HEK293 (cell line): ENCODE measurements around the gene SCN7A.

Experiments
- CTCF ChIA-PET: fragments of 350-600 bp; formaldehyde crosslinking; extraction: SDS; loops from one replicate; lab custom pipeline; 2021; ENCODE audit warnings: antibody characterized with exemption; lab: Yijun Ruan, JAX
- POLR2A ChIA-PET: fragments of 300-600 bp; formaldehyde crosslinking; extraction: SDS; loops from one replicate; lab custom pipeline; 2020; ENCODE audit warnings: antibody characterized with exemption, inconsistent platforms; lab: Yijun Ruan, JAX
- H3K27ac ChIP-seq: fragments of 200-500 bp; sonication (Bioruptor generic); 2 replicates; pipeline ENCODE4 v1.5.1; 2014; ENCODE audit warnings: low read depth, low read length, control low read depth, inconsistent platforms; ENCODE audit errors: extremely low read depth
- H3K36me3 ChIP-seq, 2 experiments: fragments of 200-500 bp in 1 of 2; sonication (Bioruptor generic) in 1 of 2; 1 replicate in 1 of 2; 2 replicates in 1 of 2; pipeline ENCODE4 v1.5.1; 2014 to 2017; ENCODE audit warnings: inconsistent platforms in 2 of 2, low read length in 2 of 2; ENCODE audit not compliant: control insufficient read depth in 2 of 2, insufficient read depth in 1 of 2
- H3K4me1 ChIP-seq: fragments of 200-500 bp; sonication (Bioruptor generic); 2 replicates; pipeline ENCODE4 v1.5.1; 2014; ENCODE audit warnings: mild to moderate bottlenecking, low read length, inconsistent platforms; ENCODE audit not compliant: control insufficient read depth, insufficient read depth
- H3K4me3 ChIP-seq: 2 replicates; pipeline ENCODE4 v1.5.1; 2011; ENCODE audit warnings: low read depth, mild to moderate bottlenecking, control low read depth, low read length, moderate library complexity
- H3K9me3 ChIP-seq: fragments of 200-500 bp; sonication (Bioruptor generic); 2 replicates; pipeline ENCODE4 v1.5.1; 2014; ENCODE audit warnings: low read depth, low read length, inconsistent platforms; ENCODE audit not compliant: control insufficient read depth, insufficient read depth
- CTCF ChIP-seq: fragments of 450-650 bp; formaldehyde crosslinking; IDR thresholded peaks from 2 replicates; pipeline ENCODE4 v1.5.1; 2016; ENCODE audit warnings: missing biosample characterization, missing genetic modification characterization
- GLI2 ChIP-seq: fragments of 450-650 bp; formaldehyde crosslinking; IDR thresholded peaks from 2 replicates; pipeline ENCODE4; 2017; ENCODE audit warnings: missing biosample characterization, missing genetic modification characterization, low read depth, borderline replicate concordance
- MYNN ChIP-seq: fragments of 450-650 bp; formaldehyde crosslinking; IDR thresholded peaks from 2 replicates; pipeline ENCODE4 v1.5.1; 2016; ENCODE audit warnings: missing biosample characterization, missing genetic modification characterization, borderline replicate concordance
- PRDM1 ChIP-seq: fragments of 450-650 bp; formaldehyde crosslinking; IDR thresholded peaks from 2 replicates; pipeline ENCODE4; 2016; ENCODE audit warnings: missing biosample characterization, missing genetic modification characterization
- SALL2 ChIP-seq: fragments of 450-650 bp; formaldehyde crosslinking; IDR thresholded peaks from 2 replicates; pipeline ENCODE4 v1.5.0; 2017; ENCODE audit warnings: missing biosample characterization, mild to moderate bottlenecking, missing genetic modification characterization, borderline replicate concordance
- SP3 ChIP-seq: fragments of 450-650 bp; formaldehyde crosslinking; IDR thresholded peaks from 2 replicates; pipeline ENCODE4 v1.5.1; 2016; ENCODE audit warnings: missing biosample characterization, missing genetic modification characterization
- ZBTB17 ChIP-seq: fragments of 450-650 bp; formaldehyde crosslinking; IDR thresholded peaks from 2 replicates; pipeline ENCODE4 v1.5.1; 2016; ENCODE audit warnings: missing biosample characterization, missing genetic modification characterization
- ZBTB8A ChIP-seq: fragments of 450-650 bp; formaldehyde crosslinking; IDR thresholded peaks from 2 replicates; pipeline ENCODE4 v1.5.1; 2016; ENCODE audit warnings: missing biosample characterization, missing genetic modification characterization
- ZNF223 ChIP-seq: fragments of 450-650 bp; formaldehyde crosslinking; IDR thresholded peaks from 2 replicates; pipeline ENCODE4 v1.5.1; 2016; ENCODE audit warnings: missing biosample characterization, missing genetic modification characterization
- ZNF280D ChIP-seq: fragments of 450-650 bp; formaldehyde crosslinking; IDR thresholded peaks from 2 replicates; pipeline ENCODE4 v1.5.1; 2016; ENCODE audit warnings: missing biosample characterization, missing genetic modification characterization
- ZNF311 ChIP-seq: fragments of 450-650 bp; formaldehyde crosslinking; IDR thresholded peaks from 2 replicates; pipeline ENCODE4 v1.5.1; 2017; ENCODE audit warnings: missing biosample characterization, missing genetic modification characterization, borderline replicate concordance
- ZNF324 ChIP-seq: fragments of 450-650 bp; formaldehyde crosslinking; IDR thresholded peaks from 2 replicates; pipeline ENCODE4 v1.5.1; 2016; ENCODE audit warnings: missing biosample characterization, missing genetic modification characterization
- ZNF394 ChIP-seq: fragments of 450-650 bp; formaldehyde crosslinking; IDR thresholded peaks from 2 replicates; pipeline ENCODE4 v1.5.1; 2016; ENCODE audit warnings: missing biosample characterization, missing genetic modification characterization, mild to moderate bottlenecking, moderate library complexity, borderline replicate concordance
- ZNF529 ChIP-seq: fragments of 450-650 bp; formaldehyde crosslinking; IDR thresholded peaks from 2 replicates; pipeline ENCODE4 v1.5.1; 2017; ENCODE audit warnings: missing genetic modification characterization, missing biosample characterization; ENCODE audit not compliant: insufficient replicate concordance
- ZNF530 ChIP-seq: fragments of 450-650 bp; formaldehyde crosslinking; IDR thresholded peaks from 2 replicates; pipeline ENCODE4 v1.5.1; 2016; ENCODE audit warnings: low read depth, missing biosample characterization, missing genetic modification characterization
- ZNF654 ChIP-seq: fragments of 450-650 bp; formaldehyde crosslinking; IDR thresholded peaks from 2 replicates; pipeline ENCODE4 v1.5.1; 2016; ENCODE audit warnings: low read depth, missing biosample characterization, missing genetic modification characterization
- ZNF76 ChIP-seq: fragments of 450-650 bp; formaldehyde crosslinking; IDR thresholded peaks from 2 replicates; pipeline ENCODE4; 2016; ENCODE audit warnings: low read depth, missing biosample characterization, missing genetic modification characterization, borderline replicate concordance
- ZXDB ChIP-seq: fragments of 450-650 bp; formaldehyde crosslinking; IDR thresholded peaks from 2 replicates; pipeline ENCODE4 v1.5.1; 2016; ENCODE audit warnings: missing biosample characterization, missing genetic modification characterization
- TF ChIP-seq, protein P1 (sequence below): fragments of 450-650 bp; formaldehyde crosslinking; IDR thresholded peaks from 2 replicates; pipeline ENCODE4 v1.5.1; 2017; ENCODE audit warnings: missing biosample characterization, missing genetic modification characterization

SCN7A gene

GRCh38 chr2:166517533-166518061, 23.5 kb upstream of the SCN7A start (continued):
- 0 out of 2 replicates have a peak, but pooled peaks have one; percentile 34 for TF ChIP-seq ZBTB8A (tag by site-specific recombination)
- TF ChIP-seq, protein P1, sequence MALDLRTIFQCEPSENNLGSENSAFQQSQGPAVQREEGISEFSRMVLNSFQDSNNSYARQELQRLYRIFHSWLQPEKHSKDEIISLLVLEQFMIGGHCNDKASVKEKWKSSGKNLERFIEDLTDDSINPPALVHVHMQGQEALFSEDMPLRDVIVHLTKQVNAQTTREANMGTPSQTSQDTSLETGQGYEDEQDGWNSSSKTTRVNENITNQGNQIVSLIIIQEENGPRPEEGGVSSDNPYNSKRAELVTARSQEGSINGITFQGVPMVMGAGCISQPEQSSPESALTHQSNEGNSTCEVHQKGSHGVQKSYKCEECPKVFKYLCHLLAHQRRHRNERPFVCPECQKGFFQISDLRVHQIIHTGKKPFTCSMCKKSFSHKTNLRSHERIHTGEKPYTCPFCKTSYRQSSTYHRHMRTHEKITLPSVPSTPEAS = no peak
- TF ChIP-seq MYNN = no peak
- TF ChIP-seq ZNF280D = no peak
- no peak for TF ChIP-seq ZNF223 (tag by site-specific recombination)
- TF ChIP-seq SALL2 (tag by site-specific recombination) = no peak
- peak; percentile 72; the same call in 1 of the 2 replicates for TF ChIP-seq ZNF394 (tag by site-specific recombination)
- TF ChIP-seq, all 188 proteins: peak for 10

- TF ChIP-seq CTCF (tag by site-specific recombination) (peak; percentile 42; the same call in 1 of the 2 replicates), ZNF530 (tag by site-specific recombination) (no peak), ZNF654 (tag by site-specific recombination) (peak; percentile 50)
- TF ChIP-seq, all 188 proteins: peak for 2
- POLR2A ChIA-PET = no interaction called here
Observed at GRCh38 chr2:166516712-166517303, 22.8 kb upstream of the SCN7A start.

DNA sequence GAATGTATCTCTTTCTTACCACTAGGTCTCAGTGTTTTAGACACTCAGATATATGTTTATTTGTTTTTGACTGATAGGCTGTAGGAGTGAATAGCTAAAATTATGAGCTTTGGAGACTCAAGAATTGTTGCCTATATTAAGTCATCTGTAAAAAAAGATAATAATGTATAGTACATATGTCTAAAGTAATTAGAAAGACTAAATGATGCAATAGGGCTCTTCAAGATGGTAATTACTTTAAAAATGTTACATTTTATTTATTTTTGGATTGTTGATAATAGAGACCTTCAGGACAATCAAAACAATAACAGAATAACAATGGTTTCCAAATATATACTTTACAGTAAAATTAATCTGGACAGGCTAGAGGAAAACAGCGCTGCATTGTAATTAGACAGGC, 19.9 kb upstream of the SCN7A start:
- CTCF ChIA-PET = interaction anchor here (0.6 to 4.9 kb wide), 4 partner anchors 11 to 1854 kb away, joined by 3 to 16 read pairs (median 4); no protein-coding TSS in a partner anchor
- no peak overlapping the region for H3K27ac ChIP-seq
- POLR2A ChIA-PET = no interaction called here
- H3K4me1 ChIP-seq = no peaks in the 10 kb centered on the region
- no peak overlapping the region for H3K4me3 ChIP-seq
- no peak for TF ChIP-seq SP3
- no peak for TF ChIP-seq ZNF76 (tag by site-specific recombination)
- TF ChIP-seq ZXDB (tag by site-specific recombination) = no peak
- no peak for TF ChIP-seq ZNF324 (tag by site-specific recombination)
- TF ChIP-seq GLI2 = no peak
- no peak for TF ChIP-seq ZBTB17 (tag by site-specific recombination)
- no peak for TF ChIP-seq ZNF529
- TF ChIP-seq ZNF394 (tag by site-specific recombination) = no peak
- no peak for TF ChIP-seq ZNF311
- no peak for TF ChIP-seq PRDM1 (tag by site-specific recombination)
- H3K9me3 ChIP-seq = no peaks in the 10 kb centered on the region
- H3K36me3 ChIP-seq = no peaks in the 10 kb centered on the region

More at GRCh38 chr2:166516712-166517303, 22.8 kb upstream of the SCN7A start:
- CTCF ChIA-PET = interaction anchor here (0.6 to 4.9 kb wide), 22 partner anchors 8 to 1808 kb away, joined by 3 to 16 read pairs (median 3); no protein-coding TSS in a partner anchor
- no peaks in the 10 kb centered on the region for H3K36me3 ChIP-seq
- no peak overlapping the region for H3K27ac ChIP-seq
- no peaks in the 10 kb centered on the region for H3K9me3 ChIP-seq
- H3K4me3 ChIP-seq = no peak overlapping the region
- no peaks in the 10 kb centered on the region for H3K4me1 ChIP-seq
